ENCODE measurements around the gene ZNF30.

The ZNF30 gene

DNA sequence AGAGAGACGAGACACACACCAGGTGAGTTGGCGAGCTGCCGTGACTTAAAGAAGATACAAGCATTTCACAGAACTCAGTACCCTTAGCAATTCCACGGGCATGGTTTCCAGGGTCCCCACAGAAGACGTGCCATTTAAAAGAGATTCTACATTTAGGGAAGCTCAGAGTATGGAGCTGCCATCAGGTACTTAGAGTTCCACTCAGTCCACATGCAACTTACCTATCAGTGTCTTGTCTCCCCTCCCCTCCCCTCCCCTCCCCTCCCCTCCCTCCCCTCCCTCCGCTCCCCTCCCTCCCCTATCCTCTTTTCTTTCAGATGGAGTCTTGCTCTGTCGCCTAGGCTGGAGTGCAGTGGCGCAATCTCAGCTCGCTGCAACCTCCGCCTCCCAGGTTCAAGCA is 12.2 kb downstream of the ZNF30 start:
- TF ChIP-seq, protein P1, sequence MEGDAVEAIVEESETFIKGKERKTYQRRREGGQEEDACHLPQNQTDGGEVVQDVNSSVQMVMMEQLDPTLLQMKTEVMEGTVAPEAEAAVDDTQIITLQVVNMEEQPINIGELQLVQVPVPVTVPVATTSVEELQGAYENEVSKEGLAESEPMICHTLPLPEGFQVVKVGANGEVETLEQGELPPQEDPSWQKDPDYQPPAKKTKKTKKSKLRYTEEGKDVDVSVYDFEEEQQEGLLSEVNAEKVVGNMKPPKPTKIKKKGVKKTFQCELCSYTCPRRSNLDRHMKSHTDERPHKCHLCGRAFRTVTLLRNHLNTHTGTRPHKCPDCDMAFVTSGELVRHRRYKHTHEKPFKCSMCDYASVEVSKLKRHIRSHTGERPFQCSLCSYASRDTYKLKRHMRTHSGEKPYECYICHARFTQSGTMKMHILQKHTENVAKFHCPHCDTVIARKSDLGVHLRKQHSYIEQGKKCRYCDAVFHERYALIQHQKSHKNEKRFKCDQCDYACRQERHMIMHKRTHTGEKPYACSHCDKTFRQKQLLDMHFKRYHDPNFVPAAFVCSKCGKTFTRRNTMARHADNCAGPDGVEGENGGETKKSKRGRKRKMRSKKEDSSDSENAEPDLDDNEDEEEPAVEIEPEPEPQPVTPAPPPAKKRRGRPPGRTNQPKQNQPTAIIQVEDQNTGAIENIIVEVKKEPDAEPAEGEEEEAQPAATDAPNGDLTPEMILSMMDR (IDR thresholded peaks at IDR 0.05; ENCODE audit: extremely low read depth, missing control alignments), result no peak
- no peak for DNase-seq (ENCODE audit: low spot score)

DNA sequence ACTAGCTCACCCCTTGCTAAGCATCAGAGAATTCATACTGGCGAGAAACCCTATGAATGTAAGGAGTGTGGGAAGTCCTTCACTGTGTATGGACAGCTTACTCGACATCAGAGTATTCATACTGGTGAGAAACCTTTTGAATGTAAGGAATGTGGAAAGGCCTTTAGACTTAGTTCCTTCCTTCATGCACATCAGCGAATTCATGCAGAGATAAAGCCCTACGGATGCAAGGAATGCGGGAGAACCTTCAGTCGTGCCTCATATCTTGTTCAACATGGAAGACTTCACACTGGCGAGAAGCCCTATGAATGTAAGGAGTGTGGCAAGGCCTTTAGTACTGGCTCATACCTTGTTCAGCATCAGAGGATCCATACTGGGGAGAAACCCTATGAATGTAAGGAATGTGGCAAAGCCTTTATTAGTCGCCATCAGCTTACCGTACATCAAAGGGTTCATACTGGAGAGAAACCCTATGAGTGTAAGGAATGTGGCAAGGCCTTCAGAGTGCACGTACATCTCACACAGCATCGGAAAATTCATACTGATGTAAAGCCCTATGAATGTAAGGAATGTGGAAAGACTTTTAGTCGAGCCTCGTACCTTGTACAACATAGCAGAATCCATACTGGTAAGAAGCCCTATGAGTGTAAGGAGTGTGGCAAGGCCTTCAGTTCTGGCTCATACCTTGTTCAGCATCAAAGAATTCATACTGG is 17.3 kb downstream of the ZNF30 start:
- no peak for DNase-seq (ENCODE audit: low spot score)
- TF ChIP-seq, protein P1 (IDR thresholded peaks at IDR 0.05; ENCODE audit: extremely low read depth, missing control alignments), result no peak

DNA sequence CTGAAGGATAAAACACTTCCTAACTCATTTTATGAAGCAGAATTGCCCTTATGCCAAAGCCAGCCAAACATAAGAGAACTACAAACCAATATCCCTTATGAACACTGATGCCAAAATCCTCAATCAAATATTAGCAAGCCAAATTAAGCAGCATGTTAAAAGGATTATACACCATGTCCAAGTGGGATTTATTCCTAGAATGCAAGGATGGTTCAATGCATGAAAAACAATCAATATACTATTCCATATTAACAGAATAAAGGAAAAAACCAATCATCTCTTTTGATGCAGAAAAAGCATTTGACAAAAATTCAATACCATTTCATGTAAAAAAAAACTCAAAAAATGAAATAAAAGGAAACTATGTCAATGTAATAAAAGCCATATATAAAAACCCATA is 26.4 kb downstream of the ZNF30 start:
- DNase-seq (ENCODE audit: low spot score), result no peak
- TF ChIP-seq, protein P1 (IDR thresholded peaks at IDR 0.05; ENCODE audit: extremely low read depth, missing control alignments), result no peak

DNA sequence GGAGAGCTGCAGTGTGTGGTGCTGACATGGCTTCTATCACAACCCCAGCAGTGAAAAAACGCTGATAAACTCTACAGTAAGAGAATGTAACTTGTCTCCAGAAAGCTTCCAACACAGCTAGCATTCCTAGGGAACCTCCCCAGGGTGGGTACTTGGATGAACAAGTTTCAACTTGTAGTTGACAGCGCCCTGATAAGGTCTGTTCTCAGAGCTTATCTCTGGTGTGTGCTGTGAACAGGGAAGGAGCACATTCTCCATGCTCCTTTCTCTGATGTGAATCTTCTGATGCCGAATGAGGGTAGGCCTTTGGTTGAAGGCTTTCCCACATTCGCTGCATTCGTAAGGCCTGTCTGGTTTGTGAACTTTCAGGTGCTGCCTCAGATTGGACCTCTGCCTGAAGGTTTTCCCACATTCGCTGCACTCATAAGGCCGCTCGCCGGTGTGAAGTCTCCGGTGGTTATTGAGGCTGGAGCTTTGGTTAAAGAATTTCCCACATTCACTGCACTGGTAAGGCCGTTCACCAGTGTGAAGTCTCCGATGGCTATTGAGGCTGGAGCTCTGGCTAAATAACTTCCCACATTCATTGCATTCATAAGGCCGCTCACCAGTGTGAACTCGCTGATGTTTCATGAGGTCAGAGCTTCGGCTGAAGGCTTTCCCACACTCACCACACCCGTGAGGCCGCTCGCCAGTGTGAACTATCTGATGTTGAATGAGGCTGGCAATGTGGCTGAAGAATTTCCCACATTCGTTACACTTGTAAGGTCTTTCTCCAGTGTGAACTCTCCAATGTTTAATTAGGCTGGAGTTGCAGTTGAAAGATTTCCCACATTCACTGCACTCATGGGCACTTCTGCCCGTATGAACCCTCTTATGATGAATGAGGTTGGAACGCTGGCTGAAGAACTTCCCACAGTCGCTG is 31.4 kb downstream of the ZNF30 start:
- TF ChIP-seq, protein P1 (IDR thresholded peaks at IDR 0.05; ENCODE audit: extremely low read depth, missing control alignments), result no peak
- DNase-seq (ENCODE audit: low spot score), result no peak

DNA sequence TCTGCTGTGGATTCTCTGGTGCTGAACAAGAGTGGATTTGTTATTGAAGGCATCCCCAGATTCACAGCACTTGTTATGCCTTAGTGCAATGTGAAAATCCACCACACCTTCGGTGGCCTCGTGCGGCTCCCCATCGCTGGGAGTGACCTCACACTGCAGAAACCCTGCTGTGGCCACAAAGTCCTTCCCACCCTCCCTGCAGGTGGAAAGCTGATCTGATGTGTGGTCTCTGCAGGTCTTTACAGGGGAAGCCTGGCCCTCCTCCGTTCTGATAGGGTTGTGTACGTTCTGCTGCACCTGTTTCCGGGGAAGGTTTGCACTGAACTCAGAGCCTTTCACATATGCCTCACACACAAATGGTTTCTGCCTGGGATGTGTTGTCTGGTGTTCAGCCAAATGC is 32.3 kb downstream of the ZNF30 start:
- no peak for DNase-seq (ENCODE audit: low spot score)
- TF ChIP-seq, protein P1 (IDR thresholded peaks at IDR 0.05; ENCODE audit: extremely low read depth, missing control alignments), result no peak

DNA sequence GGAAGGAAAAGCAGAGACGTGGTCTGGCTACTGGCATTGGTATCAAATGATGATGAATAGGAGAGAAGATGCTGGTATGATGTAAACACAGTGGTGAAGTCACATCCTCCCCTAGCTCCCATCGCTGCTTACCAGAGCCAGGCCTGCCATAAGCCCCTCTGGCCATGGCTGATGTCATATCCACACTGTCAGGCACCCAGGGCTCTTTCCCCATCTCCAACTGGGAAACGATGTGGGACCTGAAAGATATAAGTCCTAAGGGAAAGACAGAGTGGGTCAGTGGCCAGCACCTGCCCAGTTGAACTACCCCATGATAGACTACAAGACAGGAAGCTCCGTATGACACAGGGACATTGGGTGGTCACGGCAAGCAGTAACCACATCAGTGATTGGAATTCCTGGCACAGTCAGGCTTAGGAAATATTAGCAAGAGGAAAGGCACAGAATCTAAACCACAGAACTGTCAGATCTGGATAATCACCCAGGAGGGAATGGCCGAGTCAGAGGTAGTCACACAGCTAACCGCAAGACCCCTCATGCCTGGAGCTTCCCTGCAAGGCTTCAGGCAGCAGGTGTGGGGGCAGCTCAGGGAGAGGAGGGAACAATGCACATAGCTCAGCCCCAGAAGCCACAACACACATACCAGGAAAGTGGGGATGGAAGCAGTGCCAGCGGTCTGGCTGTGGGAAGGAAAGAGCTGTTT is 33.6 kb downstream of the ZNF30 start:
- TF ChIP-seq, protein P1 (IDR thresholded peaks at IDR 0.05; ENCODE audit: extremely low read depth, missing control alignments), result no peak
- no peak for DNase-seq (ENCODE audit: low spot score)
